ENCODE results near the gene PARN. TPM values are rescaled to one million over a fixed set of nuclear protein-coding genes. Genes with fewer than 3 reads are reported as not detected.
A peak's percentile ranks its signal among the peaks of the same experiment; 100 is the strongest.
"Not testable (repeated sequence)": the region's sequence is repeated elsewhere in the genome, so short reads cannot be mapped to it uniquely, and the experiment has no call there.

PARN gene
- polyA plus RNA-seq, 1 donor = 16.3 TPM

DNA sequence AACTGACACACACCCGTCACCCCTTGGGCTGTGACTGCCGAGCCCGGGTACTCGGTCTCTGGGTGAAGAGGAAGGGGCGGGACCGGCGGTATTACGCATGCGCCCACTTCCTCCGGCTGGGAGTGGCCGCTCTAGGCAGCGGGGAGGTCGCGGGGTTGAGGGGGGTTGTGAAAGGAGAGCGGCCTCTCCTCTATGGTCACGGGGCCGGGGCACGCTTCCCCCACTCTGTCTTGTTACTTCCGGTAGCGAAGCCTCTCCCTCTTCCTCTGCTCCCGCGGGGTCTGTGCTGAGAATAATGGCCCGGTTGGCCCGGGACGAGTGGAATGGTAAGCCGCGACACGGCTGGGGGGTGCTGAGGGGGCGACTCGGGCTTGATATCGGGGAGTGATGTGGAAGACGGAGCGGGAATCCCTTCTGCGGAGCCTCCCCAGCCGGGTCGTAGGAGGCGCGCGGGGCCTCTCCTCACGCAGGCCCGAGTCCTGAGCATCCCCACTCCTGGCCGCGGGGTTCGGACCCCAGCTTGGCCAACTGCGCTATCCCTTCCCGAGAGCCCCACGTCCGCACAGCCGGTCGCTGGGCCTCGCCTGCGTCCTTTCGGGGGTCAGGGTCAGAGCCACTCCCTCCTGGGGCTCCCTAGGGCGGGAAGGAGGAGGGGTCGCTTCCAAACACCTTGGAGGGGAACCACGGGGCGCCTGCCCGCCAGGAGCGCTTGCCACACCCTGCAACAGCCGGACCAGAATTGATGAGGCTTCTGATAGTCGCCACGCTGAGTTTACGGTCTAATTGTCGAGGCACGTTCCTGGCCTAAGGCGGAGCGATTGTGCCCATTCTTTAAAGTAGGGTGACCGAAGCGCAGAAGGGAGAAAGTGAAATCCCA lies 2.9 kb upstream of the PARN start, which contains the start of gene BFAR:
TSS of gene BFAR (plus strand) at position 259 of the 877 bp plus-strand sequence. CDS start 11,396 bp downstream, outside the sequence.
- peak; percentile 97 for DNase-seq

- DNase-seq = not testable (repeated sequence)
Observed at GRCh38 chr16:14630620-14631330, 715 bp upstream of the PARN start.

- DNase-seq = no peak
Observed at GRCh38 chr16:14629612-14629918, 495 bp downstream of the PARN start.

DNA sequence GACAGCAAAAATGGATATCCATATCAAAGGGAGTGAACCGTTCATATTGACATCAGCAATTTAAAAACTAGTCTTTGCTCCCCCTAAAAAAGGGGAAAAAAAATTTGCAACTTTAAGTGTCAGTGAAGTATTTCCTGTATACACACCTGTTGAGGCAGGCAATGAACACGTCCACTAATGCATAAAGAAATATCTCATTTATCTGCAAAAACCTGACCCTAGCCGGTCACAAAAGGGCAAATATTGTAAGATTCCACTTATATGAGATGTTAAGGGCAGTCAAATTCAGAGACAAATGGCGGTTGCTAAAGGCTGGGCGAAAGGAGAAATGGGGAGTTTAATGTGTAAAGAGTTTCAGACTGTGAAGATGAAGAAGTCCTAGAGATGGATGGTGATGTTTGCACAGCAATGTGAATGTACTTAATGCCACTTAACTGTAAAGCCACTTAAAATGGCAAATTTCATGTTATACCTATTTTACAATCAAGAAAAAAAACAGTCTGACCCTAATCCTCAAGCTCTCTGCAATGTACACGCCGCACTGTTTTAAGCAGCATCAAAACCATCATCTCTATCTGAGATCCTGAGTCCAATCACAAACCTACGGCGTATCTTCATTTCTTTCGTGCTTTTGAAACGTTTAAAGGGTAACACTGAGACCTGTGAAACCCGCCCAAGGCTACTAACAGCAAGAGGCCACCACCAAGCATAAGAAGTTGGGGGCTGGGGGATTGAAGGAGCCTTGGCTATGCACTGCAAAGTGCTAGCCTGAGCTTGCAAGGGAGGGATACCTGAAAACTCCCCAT lies 1.1 kb downstream of the PARN start:
- DNase-seq = no peak

DNA sequence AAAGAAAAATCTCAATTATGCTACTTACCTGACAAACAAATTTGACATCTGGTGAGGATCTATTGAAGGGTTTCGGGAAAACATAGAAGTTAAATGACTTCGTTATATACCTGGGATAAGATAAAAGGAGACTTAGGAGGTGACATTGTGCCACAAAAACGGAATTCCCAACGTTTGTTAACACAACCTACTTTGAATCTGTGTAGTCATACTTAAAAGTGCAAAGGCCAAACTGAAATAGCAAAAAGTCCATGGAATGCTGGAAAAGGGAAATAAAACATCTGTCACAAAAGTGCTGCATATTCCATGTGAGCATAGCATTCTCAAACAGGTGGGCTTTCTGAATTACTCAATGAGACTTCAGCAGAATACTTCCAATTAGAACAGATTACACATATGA lies 3.0 kb downstream of the PARN start:
- no peak for DNase-seq

DNA sequence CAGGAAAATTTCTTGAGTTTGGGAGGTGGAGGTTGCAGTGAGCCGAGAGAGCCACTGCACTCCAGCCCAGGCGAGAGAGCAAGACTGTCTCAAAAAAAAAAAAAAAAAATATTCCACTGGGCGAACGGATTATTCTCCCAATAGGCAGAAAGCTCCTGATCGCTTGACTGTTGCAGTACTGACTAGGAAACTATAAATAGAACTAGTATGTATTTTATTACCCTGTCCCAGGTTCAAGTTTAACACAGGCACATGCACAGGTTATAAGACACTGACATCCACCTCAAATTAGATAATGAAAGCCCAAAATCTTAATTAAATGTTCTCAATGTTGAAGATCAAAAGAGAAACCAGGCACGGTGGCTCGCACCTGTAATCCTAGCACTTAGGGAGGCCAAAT lies 11.5 kb downstream of the PARN start:
- no peak for DNase-seq

DNA sequence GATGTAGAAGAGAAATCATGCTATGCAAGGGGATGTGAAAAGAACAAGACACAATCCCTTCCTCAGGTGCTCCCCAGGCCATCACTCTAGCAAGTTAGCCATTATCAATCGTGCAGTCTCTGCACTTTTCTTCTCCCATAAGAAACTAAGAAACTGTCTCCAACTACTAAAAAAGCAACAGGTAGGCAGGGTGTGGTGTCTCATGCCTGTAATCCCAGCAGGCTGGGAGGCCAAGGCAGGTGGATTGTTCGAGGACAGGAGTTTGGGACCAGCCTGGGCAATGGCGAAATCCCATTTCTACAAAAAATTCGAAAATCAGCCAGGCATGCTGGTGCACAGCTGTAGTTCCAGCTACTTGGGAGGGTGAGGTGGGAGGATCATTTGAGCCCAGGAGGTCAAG lies 13.8 kb downstream of the PARN start:
- DNase-seq = no peak

- DNase-seq = no peak
Observed at GRCh38 chr16:14613991-14614390, 16.1 kb downstream of the PARN start.

GRCh38 chr16:14611660-14612059 lies 18.4 kb downstream of the PARN start:
- no peak for DNase-seq

GRCh38 chr16:14609716-14610115 lies 20.3 kb downstream of the PARN start:
- DNase-seq = no peak

DNA sequence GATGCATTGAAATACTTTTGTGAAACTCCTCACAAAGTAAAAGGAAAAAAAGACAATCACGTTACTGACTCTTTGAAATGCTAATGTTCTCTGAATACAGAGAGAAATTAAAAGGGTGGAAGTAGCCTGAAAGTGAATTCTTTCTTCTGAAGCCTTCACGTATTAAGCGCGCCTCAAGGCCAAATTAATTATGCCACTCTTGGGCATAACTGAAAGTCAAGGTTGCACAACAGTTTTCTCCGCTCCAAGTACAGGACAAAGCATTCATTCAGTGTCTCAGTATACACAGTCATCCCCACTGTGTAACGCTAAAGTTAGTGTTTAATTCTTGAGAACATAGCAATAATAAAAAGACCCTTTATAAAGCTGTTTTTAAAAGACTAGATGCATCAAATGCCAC lies 21.5 kb downstream of the PARN start:
- DNase-seq = no peak

DNA sequence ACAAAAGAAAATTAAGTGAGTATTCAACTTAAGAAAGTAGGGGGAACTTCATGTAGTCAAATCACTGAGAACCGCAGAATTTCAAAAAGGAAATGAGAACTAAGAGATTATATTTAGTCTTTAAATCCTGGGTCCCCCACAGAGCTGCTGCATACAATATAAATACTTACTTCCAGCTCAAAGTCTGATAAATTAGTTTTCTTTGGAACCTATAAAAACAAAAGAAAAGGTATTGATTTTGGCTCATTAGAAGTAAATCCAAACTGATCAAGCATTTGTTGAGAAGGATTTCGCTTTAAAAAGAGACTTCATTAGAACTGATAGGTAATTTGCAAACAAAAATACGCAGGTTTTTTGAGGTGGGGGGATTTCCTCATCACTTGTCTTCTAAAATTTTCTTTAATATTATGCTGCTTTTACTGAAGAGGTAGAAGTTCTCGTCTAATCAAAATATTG lies 21.9 kb downstream of the PARN start:
- no peak for DNase-seq

DNA sequence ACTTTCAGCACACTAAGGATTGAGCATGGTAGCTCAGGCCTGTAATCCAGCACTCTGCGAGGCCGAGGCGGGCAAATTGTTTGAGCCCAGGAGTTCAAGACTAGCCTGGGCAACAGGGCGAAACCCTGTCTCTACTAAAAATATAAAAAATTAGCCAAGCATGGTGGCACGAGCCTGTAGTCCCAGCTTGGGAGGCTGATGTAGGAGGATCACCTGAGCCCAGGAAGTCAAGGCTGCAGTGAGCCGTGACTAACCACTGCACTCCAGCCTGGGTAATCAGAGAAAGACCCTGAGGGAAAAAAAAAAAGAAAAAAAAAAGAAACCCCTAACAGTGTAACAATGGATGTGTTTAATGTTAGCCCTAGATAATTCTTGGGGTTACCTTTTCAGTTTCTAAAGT lies 24.0 kb downstream of the PARN start:
- DNase-seq = no peak

- no peak for DNase-seq
Observed at GRCh38 chr16:14602443-14602963, 27.6 kb downstream of the PARN start.

- no peak for DNase-seq
Observed at GRCh38 chr16:14600164-14600563, 29.9 kb downstream of the PARN start.

- DNase-seq = no peak
Observed at GRCh38 chr16:14586637-14587305, 43.3 kb downstream of the PARN start.

DNA sequence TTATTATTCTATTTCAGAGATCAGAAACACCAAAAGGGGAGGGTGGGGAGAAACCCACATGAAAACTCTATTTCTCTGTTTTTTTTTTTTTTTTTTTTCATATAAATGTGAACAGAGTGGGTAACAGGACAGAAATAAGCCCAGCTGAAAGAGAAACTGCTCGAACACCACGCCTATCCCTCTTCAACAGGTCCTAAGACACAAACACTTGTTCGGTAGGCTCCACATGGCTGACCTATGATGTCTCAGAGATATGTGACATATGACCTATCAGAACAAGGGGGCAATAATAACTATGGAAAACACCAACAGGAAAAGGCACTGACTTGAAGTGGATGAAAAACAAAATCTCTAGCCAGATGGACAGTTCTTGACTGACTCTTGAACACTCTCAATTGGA lies 44.8 kb downstream of the PARN start:
- DNase-seq = no peak

DNA sequence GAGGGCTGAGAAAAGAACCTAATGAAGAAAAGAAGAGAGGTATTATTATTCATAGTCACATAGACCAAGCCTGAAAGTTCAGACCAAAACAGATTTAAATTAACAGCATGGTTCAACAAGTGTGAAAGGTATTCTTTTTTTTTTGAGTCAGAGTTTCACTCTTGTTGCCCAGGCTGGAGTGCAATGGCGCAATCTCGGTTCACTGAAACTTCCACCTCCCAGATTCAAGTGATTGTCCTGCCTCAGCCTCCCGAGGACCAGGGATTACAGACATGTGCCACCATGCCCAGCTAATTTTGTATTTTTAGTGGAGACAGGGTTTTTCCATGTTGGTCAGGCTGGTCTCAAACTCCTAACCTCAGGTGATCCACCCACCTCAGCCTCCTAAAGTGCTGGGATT lies 49.1 kb downstream of the PARN start:
- not testable (repeated sequence) for DNase-seq

- DNase-seq = no peak
Observed at GRCh38 chr16:14579266-14579665, 50.8 kb downstream of the PARN start.

DNA sequence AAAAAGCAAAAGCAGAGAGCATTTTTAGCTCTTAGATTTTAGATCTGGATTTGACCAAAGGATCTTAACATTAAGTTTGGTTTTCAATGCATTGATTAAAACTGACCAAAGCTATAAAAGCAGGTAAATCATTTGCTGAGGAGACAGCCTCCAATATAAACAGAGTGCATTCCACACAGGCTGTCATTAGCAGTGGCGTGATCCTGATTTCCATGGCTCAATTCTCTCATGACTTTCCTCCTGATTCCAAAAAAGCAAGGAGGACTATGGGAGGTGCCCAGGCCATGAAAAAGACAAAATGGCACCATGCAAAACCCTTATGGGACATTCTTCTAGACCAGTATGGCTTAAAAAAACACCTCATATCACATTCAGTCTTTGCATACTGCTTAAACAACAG lies 53.5 kb downstream of the PARN start:
- DNase-seq = no peak

GRCh38 chr16:14576069-14576468 lies 54.0 kb downstream of the PARN start:
- no peak for DNase-seq
